ENCODE data around the gene SMO.

The SMO gene

DNA sequence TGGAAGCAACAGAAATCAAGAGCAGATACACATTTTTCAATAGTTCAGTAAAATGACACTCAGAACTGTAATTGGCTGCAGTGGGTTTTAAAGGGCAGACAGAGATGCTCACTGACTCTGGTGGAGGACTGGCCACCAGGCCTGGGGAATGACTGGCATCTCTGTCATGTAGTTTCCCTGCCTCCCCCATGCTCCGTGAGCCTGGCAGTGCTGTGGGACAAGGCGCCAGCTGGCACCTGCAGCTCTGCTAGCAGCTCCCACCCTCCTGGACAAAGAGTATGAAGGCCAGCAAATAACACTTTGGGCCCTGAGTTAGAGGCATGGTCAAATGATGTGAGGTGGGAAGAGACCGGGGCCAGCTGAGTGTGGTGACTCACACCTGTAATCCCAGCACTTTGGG lies 28.9 kb upstream of the SMO start:
- Histone ChIP-seq H3K9me2 (replicated peaks; ENCODE audit: insufficient read depth, low read length) (no peaks in the 10 kb centered on the region), H3K4me3 (ENCODE audit: insufficient read depth, low read length, poor library complexity, severe bottlenecking) (no peak overlapping the region), H2AFZ (ENCODE audit: low read depth, low read length, severe bottlenecking) (no peak overlapping the region), H3K36me3 (ENCODE audit: low read length) (0 out of 2 replicates have a peak, but pooled peaks cover 4% of the 10 kb centered on the region), H3K27ac (ENCODE audit: low read depth, low read length) (no peak overlapping the region), H3K9ac (ENCODE audit: low read length) (no peak overlapping the region), H3K79me2 (ENCODE audit: insufficient read depth, low read length) (peaks cover 23% of the 10 kb centered on the region), H3K9me3 (ENCODE audit: insufficient read depth, low read length) (no peaks in the 10 kb centered on the region), H3K27me3 (ENCODE audit: low read length) (no peaks in the 10 kb centered on the region), H3F3A (ENCODE audit: insufficient read depth) (no peaks in the 10 kb centered on the region), H3K4me2 (ENCODE audit: low read depth, low read length, poor library complexity, severe bottlenecking) (no peak overlapping the region), H4K20me1 (ENCODE audit: low read depth, low read length) (no peaks in the 10 kb centered on the region)
- TF ChIP-seq, protein P1, sequence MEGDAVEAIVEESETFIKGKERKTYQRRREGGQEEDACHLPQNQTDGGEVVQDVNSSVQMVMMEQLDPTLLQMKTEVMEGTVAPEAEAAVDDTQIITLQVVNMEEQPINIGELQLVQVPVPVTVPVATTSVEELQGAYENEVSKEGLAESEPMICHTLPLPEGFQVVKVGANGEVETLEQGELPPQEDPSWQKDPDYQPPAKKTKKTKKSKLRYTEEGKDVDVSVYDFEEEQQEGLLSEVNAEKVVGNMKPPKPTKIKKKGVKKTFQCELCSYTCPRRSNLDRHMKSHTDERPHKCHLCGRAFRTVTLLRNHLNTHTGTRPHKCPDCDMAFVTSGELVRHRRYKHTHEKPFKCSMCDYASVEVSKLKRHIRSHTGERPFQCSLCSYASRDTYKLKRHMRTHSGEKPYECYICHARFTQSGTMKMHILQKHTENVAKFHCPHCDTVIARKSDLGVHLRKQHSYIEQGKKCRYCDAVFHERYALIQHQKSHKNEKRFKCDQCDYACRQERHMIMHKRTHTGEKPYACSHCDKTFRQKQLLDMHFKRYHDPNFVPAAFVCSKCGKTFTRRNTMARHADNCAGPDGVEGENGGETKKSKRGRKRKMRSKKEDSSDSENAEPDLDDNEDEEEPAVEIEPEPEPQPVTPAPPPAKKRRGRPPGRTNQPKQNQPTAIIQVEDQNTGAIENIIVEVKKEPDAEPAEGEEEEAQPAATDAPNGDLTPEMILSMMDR (IDR thresholded peaks at IDR 0.05; ENCODE audit: insufficient read depth, low read length, poor library complexity, severe bottlenecking) = no peak
- TF ChIP-seq EZH2phosphoT487 (conservative IDR thresholded peaks at IDR 0.05; ENCODE audit: low read length) = no peak

DNA sequence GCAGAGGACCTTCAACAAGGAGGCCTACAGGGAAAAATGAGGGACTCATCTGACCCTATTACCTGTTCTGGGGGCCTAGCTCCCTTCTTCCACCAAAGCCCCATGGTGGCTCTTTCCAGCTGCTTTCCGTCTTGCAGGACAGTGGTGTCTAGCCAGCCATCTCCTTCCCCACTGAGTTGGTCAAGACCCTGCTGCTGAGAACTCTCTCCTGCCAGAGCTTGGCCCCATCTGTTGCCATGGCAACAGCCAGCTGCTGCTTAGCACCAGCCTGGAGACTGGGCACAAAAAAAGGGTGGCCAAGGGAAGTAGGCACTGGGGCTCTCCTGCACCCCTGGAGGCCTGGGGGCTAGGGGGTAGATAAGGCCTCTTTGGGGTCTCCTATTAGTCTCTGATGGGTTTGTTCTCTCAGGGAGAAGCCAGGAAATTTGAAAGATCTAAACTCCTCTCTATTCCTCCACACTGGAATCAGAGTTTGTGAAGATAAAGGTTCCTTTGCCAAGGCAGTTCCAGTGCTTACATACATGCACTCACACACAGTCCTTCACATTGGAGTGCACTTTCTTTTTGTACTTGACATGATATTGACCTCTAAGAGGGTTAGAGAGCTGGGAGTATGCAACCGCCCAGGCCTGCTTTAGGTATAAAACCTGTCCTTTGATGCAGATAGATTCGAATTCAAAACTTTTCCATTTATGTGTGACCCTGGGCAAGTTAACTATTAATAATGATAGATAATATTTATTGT lies 28.1 kb upstream of the SMO start:
- Histone ChIP-seq H3K27me3 (ENCODE audit: low read length) (no peaks in the 10 kb centered on the region), H3K36me3 (ENCODE audit: low read length) (0 out of 2 replicates have a peak, but pooled peaks cover 5% of the 10 kb centered on the region)

DNA sequence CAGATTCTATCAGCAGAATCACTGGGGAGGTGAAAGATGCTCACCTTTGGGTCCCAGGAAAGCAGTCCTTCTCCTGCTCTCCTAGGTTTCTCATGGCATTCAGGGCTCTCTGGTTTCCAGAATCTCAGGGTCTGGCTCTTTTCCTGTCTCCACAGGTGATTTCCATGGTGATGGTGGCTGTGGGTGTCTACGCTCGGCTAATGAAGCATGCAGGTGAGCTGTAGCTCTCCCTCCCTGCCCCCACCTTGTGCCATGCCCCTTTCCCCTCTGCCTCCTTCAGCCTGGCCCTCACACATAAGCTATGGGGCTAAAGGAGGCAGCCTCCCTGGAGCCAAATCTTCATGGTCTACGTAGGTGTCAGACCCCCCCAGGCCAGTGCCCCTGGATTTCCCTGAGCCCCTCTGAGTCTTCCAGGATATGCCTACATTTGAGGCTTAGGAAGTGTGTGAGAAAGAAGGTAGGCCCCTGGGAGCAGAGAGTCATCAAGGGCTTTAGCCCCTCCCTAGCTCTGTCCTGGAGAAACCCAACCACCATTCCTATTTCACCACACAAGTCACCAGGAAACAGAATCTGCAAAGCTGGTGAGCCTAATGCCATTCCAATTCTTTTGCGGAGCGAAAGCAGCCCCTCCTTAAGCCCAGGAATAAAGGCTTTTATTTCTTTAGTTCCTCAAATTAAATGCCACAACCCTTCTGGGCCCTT lies 26.8 kb upstream of the SMO start:
- Histone ChIP-seq H3K9me3 (ENCODE audit: insufficient read depth, low read length) (no peaks in the 10 kb centered on the region), H4K20me1 (ENCODE audit: low read depth, low read length) (no peaks in the 10 kb centered on the region), H3K4me3 (ENCODE audit: insufficient read depth, low read length, poor library complexity, severe bottlenecking) (no peak overlapping the region), H3K36me3 (ENCODE audit: low read length) (0 out of 2 replicates have a peak, but pooled peaks cover 5% of the 10 kb centered on the region), H3K27me3 (ENCODE audit: low read length) (no peaks in the 10 kb centered on the region), H3F3A (ENCODE audit: insufficient read depth) (no peaks in the 10 kb centered on the region), H3K79me2 (ENCODE audit: insufficient read depth, low read length) (peaks cover 11% of the 10 kb centered on the region), H3K9ac (ENCODE audit: low read length) (no peak overlapping the region), H2AFZ (ENCODE audit: low read depth, low read length, severe bottlenecking) (no peak overlapping the region), H3K4me2 (ENCODE audit: low read depth, low read length, poor library complexity, severe bottlenecking) (no peak overlapping the region), H3K9me2 (replicated peaks; ENCODE audit: insufficient read depth, low read length) (no peaks in the 10 kb centered on the region), H3K27ac (ENCODE audit: low read depth, low read length) (no peak overlapping the region)
- TF ChIP-seq, protein P1 (IDR thresholded peaks at IDR 0.05; ENCODE audit: insufficient read depth, low read length, poor library complexity, severe bottlenecking) = no peak
- no peak for TF ChIP-seq EZH2phosphoT487 (conservative IDR thresholded peaks at IDR 0.05; ENCODE audit: low read length)

More for the DNA sequence above, 28.1 kb upstream of the SMO start:
- no peak overlapping the region for H3K27ac ChIP-seq (ENCODE audit: low read depth, low read length)
- no peak overlapping the region for H3K4me3 ChIP-seq (ENCODE audit: insufficient read depth, low read length, poor library complexity, severe bottlenecking)
- H3F3A ChIP-seq (ENCODE audit: insufficient read depth) = no peaks in the 10 kb centered on the region
- peaks cover 18% of the 10 kb centered on the region for H3K79me2 ChIP-seq (ENCODE audit: insufficient read depth, low read length)
- H3K4me2 ChIP-seq (ENCODE audit: low read depth, low read length, poor library complexity, severe bottlenecking) = no peak overlapping the region
- H3K9ac ChIP-seq (ENCODE audit: low read length) = no peak overlapping the region
- H3K9me2 ChIP-seq (replicated peaks; ENCODE audit: insufficient read depth, low read length) = no peaks in the 10 kb centered on the region
- no peaks in the 10 kb centered on the region for H4K20me1 ChIP-seq (ENCODE audit: low read depth, low read length)
- no peak overlapping the region for H2AFZ ChIP-seq (ENCODE audit: low read depth, low read length, severe bottlenecking)
- H3K9me3 ChIP-seq (ENCODE audit: insufficient read depth, low read length) = no peaks in the 10 kb centered on the region
- TF ChIP-seq, protein P1 (IDR thresholded peaks at IDR 0.05; ENCODE audit: insufficient read depth, low read length, poor library complexity, severe bottlenecking) = no peak
- no peak for TF ChIP-seq EZH2phosphoT487 (conservative IDR thresholded peaks at IDR 0.05; ENCODE audit: low read length)

Data from SU-DHL-6 (cell line).